Lower leg skin (tissue), 4 donors: ENCODE data around the gene VPS51. TPM values are rescaled to one million over a fixed set of nuclear protein-coding genes. Genes with fewer than 3 reads are reported as not detected.

Experiments
- DNase-seq, 2 donors: peaks; one replicate each; pipeline ENCODE4 v3.0.0-alpha.2; 2019; ENCODE audit warnings: low spot score in 2 of 2
- H3K4me3 ChIP-seq: fragments of 200-600 bp; sonication (generic); 2 replicates; pipeline ENCODE4 v1.5.1; 2017; ENCODE audit warnings: mild to moderate bottlenecking, low read depth; ENCODE audit not compliant: poor library complexity, severe bottlenecking
- POLR2A ChIP-seq, 2 donors: fragments of 450-650 bp; IDR thresholded peaks; one replicate each; pipeline ENCODE4 v1.6.1; 2016 to 2017; ENCODE audit warnings: antibody characterized with exemption in 2 of 2, mild to moderate bottlenecking in 1 of 2, moderate library complexity in 1 of 2
- WGBS, 2 donors: methylation state at CpG; one replicate each; pipeline ENCODE4 v1.1.5; 2018; 5-methylcytosine and 5-hydroxymethylcytosine counted together
- intact Hi-C: fragments of 100-400 bp; cut with DNase I; formaldehyde crosslinking; loops from one replicate; pipeline ENCODE4 v1.15.0; 2023; ENCODE audit warnings: low total_unique reads
- total RNA-seq, 4 donors: library from RNA; depleted of rRNA; stranded (reverse); fragments of >200 nt; gene quantifications; one replicate each; pipeline ENCODE4 v1.1.0, GENCODE V29; 2016
- TF ChIP-seq, protein P1 (sequence below), 3 donors: fragments of 450-650 bp; IDR thresholded peaks; one replicate each; pipeline ENCODE4 v1.5.1; 2016; ENCODE audit warnings: antibody characterized with exemption in 3 of 3, mild to moderate bottlenecking in 3 of 3, moderate library complexity in 2 of 3

VPS51 gene
- total RNA-seq, 4 donors from 2014 or later = 373 to 932 (median 648) TPM

DNA sequence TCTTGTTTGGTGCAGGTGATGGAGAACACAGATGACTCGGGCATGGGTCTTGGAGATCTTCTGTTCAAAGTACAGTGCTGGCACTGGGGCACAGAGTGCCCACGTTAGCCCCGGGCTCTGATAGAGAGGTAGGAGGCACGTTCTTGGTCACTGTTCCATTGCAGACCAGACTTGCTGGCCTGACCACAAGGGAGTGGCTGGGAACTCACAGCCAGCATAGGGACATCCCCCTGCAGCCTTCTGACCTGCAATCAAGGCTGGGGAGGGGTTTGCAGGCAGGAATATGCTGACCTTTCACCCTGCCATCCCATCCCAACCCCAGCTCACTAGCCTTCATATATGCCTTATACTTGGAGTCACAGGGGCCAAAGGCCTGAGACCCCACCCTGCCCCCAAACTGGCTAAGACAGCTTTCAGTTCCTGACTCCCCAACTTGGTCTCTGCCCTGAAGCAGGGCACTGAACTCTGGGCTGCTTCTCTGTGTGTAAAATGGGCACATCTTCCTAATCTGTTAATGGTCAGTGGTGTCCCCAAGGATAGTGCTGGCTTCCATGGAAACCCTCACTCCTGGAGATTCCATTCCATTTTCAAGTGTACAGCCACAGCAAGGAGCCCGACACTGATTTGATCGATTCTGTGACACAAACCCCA lies 30.7 kb downstream of the VPS51 start:
- WGBS, 2 donors = 60 to 77% methylated on average over 5 to 6 of the region's 6 CpGs
- TF ChIP-seq, protein P1, sequence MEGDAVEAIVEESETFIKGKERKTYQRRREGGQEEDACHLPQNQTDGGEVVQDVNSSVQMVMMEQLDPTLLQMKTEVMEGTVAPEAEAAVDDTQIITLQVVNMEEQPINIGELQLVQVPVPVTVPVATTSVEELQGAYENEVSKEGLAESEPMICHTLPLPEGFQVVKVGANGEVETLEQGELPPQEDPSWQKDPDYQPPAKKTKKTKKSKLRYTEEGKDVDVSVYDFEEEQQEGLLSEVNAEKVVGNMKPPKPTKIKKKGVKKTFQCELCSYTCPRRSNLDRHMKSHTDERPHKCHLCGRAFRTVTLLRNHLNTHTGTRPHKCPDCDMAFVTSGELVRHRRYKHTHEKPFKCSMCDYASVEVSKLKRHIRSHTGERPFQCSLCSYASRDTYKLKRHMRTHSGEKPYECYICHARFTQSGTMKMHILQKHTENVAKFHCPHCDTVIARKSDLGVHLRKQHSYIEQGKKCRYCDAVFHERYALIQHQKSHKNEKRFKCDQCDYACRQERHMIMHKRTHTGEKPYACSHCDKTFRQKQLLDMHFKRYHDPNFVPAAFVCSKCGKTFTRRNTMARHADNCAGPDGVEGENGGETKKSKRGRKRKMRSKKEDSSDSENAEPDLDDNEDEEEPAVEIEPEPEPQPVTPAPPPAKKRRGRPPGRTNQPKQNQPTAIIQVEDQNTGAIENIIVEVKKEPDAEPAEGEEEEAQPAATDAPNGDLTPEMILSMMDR (IDR thresholded peaks at IDR 0.05) = no peak
- TF ChIP-seq POLR2A (IDR thresholded peaks at IDR 0.05) = no peak
- intact Hi-C loops = no loop called here
- DNase-seq = no peak
- no peak overlapping the region for H3K4me3 ChIP-seq

DNA sequence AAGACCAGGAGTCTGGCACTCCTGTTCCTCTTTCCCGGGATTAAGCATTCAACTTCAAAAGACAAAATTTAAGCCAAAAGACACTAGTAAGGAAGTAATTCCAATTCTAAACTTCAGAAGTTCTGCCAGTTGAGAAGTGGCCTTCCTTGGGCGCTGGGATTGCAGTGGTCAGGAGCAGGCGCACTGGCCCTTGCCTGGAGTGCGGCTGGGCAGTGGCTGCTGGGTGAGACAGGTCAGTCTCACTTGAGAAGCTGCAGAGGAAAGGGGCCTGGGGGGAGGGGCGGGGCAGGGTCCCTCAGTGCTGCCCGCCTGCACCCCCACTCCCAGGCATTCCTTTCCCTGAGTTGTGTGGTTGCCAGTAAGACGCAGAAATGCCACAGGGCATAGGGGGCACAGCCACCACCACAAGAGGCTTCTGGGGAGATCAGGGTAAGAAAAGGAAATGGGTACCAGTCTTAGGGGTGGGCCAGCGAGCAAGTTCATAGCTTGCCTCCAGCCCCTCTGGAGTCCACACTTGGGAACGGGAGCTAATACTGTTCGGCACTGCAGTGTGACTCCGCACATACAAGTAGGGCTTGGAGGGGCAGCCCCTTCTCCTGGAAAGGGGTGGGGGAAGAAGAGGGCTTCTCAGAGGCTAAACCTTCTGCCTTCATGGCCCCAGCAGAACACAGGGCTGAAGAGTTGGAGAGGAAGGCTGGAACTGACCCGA lies 31.6 kb downstream of the VPS51 start:
- TF ChIP-seq, protein P1 (IDR thresholded peaks at IDR 0.05) = no peak
- TF ChIP-seq POLR2A (IDR thresholded peaks at IDR 0.05) = no peak
- intact Hi-C loops = no loop called here
- 75 to 77% methylated on average over 12 of the region's 12 CpGs for WGBS, 2 donors
- DNase-seq = no peak
- H3K4me3 ChIP-seq = no peak overlapping the region

DNA sequence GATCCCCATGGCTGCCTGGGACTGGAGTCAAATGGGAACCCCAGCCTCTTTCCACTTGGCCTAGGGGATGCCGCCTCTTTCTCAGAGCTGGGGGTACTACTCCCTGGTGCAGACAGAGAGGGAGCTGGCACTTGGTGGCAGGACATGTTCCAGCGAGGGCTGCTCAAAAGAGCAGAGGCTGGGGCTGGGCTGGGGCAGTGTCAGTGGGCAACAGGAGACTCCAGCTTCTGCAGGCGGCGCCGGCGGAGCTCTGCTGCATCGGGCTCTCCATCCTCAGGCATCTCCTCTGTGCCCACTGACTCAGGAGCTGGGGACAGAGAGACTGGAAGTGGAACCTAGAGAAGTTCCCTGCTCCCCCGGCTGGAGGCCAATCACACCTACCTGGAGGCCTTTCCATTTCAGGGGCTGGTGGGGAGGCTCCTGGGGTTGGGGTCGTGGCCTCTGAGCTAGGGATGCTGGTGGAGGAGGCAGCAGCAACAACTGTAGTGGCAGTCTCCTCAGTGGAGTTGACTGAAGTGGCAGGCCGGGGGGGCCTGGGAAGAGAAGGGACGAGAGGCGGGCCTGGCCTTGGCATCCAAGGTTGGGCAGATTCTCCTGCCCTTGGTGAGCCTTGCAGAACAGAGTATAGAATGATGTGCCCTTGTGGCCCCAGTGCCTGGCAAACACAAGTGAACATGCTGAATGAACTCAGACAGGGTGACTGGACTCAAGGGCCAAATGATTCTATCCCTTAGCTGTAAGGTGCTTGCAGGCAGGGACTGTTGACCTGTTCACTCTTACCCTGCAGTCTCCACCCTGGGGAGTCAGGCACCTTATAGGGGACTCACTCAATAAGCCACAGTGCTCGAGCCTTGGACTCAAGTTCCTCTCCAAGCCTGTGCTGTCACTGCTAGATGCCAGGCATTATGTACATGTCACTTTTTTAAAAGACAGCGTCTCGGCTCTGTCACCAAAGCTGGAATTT lies 32.5 kb downstream of the VPS51 start:
- intact Hi-C loops = no loop called here
- WGBS, 2 donors = 76 to 85% methylated on average over 9 to 15 of the region's 15 CpGs
- no peak for DNase-seq
- TF ChIP-seq, protein P1 (IDR thresholded peaks at IDR 0.05) = no peak
- no peak for TF ChIP-seq POLR2A (IDR thresholded peaks at IDR 0.05)
- H3K4me3 ChIP-seq = no peak overlapping the region

DNA sequence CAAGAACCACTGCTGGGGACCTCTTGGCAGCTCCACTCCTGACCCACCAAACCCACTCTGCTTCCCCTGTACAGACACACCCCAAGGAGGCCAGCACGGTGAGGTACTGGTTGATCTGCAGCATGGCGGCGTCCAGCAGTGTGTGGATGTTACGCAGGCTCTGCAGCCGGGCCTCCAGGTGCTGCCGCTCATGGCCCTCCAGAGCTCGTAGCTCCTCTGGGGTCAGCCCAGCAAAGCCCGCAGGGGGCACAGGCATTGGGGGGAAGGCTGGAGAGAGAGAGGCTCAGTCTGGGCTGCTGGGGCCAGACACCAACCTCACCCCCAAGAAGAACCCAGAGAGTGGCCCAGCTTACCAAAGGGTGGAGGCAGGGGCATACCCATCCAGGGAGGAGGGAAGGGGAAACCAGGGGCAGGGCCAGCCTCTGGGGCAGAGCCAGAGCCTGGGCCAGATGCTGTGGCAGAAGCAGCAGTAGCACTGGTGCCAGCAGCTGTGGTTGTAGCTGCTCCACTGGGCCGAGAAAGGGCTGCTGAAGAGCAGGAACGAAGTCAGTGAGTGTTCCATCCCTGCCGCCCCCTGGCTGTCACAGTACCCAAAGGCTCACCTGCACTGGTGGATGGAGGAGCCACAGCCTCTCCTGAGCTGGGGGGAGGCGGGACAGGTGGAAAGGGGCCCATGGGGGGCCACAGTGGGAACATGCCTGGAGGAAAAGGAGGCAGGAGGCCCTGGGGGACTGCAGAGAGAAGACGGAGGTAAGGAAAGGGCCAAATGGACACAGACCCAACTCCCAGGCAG lies 33.8 kb downstream of the VPS51 start:
- WGBS, 2 donors = 80 to 85% methylated on average over 6 to 13 of the region's 13 CpGs
- DNase-seq = no peak
- intact Hi-C loops = no loop called here

More for the DNA sequence above, 33.8 kb downstream of the VPS51 start:
- TF ChIP-seq, protein P1 (IDR thresholded peaks at IDR 0.05) = no peak
- TF ChIP-seq POLR2A (IDR thresholded peaks at IDR 0.05) = no peak
- no peak overlapping the region for H3K4me3 ChIP-seq
